ENCODE results near the gene NDUFA12. TPM values are rescaled to one million over a fixed set of nuclear protein-coding genes. Genes with fewer than 3 reads are reported as not detected.
"Not testable (repeated sequence)": the region's sequence is repeated elsewhere in the genome, so short reads cannot be mapped to it uniquely, and the experiment has no call there.

The NDUFA12 gene
- total RNA-seq, 1 donor from 2014 or later = 96.5 TPM

GRCh38 chr12:94987076-94987669 lies 16.3 kb downstream of the NDUFA12 start:
- no peaks in the 10 kb centered on the region for H3K9me3 Mint-ChIP-seq (ENCODE audit: unreplicated experiment)
- DNase-seq (ENCODE audit: low spot score) = no peak
- no peak overlapping the region for H3K27ac Mint-ChIP-seq (ENCODE audit: unreplicated experiment)

GRCh38 chr12:94985099-94985498 lies 18.4 kb downstream of the NDUFA12 start:
- not testable (repeated sequence) for H3K4me3 Mint-ChIP-seq (ENCODE audit: unreplicated experiment); H3K9me3 Mint-ChIP-seq (ENCODE audit: unreplicated experiment); H3K27me3 Mint-ChIP-seq (ENCODE audit: unreplicated experiment); DNase-seq (ENCODE audit: low spot score); H3K27ac Mint-ChIP-seq (ENCODE audit: unreplicated experiment); H3K4me1 Mint-ChIP-seq (ENCODE audit: unreplicated experiment); H3K36me3 Mint-ChIP-seq (ENCODE audit: low read depth, unreplicated experiment)

More at GRCh38 chr12:94987076-94987669, 16.3 kb downstream of the NDUFA12 start:
- H3K4me3 Mint-ChIP-seq (ENCODE audit: unreplicated experiment) = no peak overlapping the region
- no peaks in the 10 kb centered on the region for H3K27me3 Mint-ChIP-seq (ENCODE audit: unreplicated experiment)
- peaks cover 8% of the 10 kb centered on the region for H3K4me1 Mint-ChIP-seq (ENCODE audit: unreplicated experiment)
- H3K36me3 Mint-ChIP-seq (ENCODE audit: low read depth, unreplicated experiment) = peaks cover 7% of the 10 kb centered on the region
- no peak for TF ChIP-seq CTCF (IDR thresholded peaks at IDR 0.05; ENCODE audit: unreplicated experiment)

- Mint-ChIP-seq H3K9me3 (ENCODE audit: unreplicated experiment) (no peaks in the 10 kb centered on the region), H3K27me3 (ENCODE audit: unreplicated experiment) (no peaks in the 10 kb centered on the region), H3K27ac (ENCODE audit: unreplicated experiment) (no peak overlapping the region), H3K4me1 (ENCODE audit: unreplicated experiment) (peaks cover 3% of the 10 kb centered on the region), H3K4me3 (ENCODE audit: unreplicated experiment) (no peak overlapping the region), H3K36me3 (ENCODE audit: low read depth, unreplicated experiment) (peaks cover 4% of the 10 kb centered on the region)
- no peak for TF ChIP-seq CTCF (IDR thresholded peaks at IDR 0.05; ENCODE audit: unreplicated experiment)
- no peak for DNase-seq (ENCODE audit: low spot score)
Observed at GRCh38 chr12:94983321-94983720, 20.2 kb downstream of the NDUFA12 start.

- H3K27ac Mint-ChIP-seq (ENCODE audit: unreplicated experiment) = no peak overlapping the region
- H3K4me1 Mint-ChIP-seq (ENCODE audit: unreplicated experiment) = no peaks in the 10 kb centered on the region
- no peak for TF ChIP-seq CTCF (IDR thresholded peaks at IDR 0.05; ENCODE audit: unreplicated experiment)
- DNase-seq (ENCODE audit: low spot score) = no peak
- no peak overlapping the region for H3K4me3 Mint-ChIP-seq (ENCODE audit: unreplicated experiment)
- H3K36me3 Mint-ChIP-seq (ENCODE audit: low read depth, unreplicated experiment) = peaks cover 4% of the 10 kb centered on the region
- H3K9me3 Mint-ChIP-seq (ENCODE audit: unreplicated experiment) = no peaks in the 10 kb centered on the region
- no peaks in the 10 kb centered on the region for H3K27me3 Mint-ChIP-seq (ENCODE audit: unreplicated experiment)
Observed at GRCh38 chr12:94982456-94982855, 21.0 kb downstream of the NDUFA12 start.

GRCh38 chr12:94980577-94980976 lies 22.9 kb downstream of the NDUFA12 start:
- no peak for TF ChIP-seq CTCF (IDR thresholded peaks at IDR 0.05; ENCODE audit: unreplicated experiment)
- H3K36me3 Mint-ChIP-seq (ENCODE audit: low read depth, unreplicated experiment) = peaks cover 4% of the 10 kb centered on the region
- no peak for DNase-seq (ENCODE audit: low spot score)
- H3K4me3 Mint-ChIP-seq (ENCODE audit: unreplicated experiment) = no peak overlapping the region
- no peak overlapping the region for H3K27ac Mint-ChIP-seq (ENCODE audit: unreplicated experiment)
- no peaks in the 10 kb centered on the region for H3K9me3 Mint-ChIP-seq (ENCODE audit: unreplicated experiment)
- H3K4me1 Mint-ChIP-seq (ENCODE audit: unreplicated experiment) = no peaks in the 10 kb centered on the region
- no peaks in the 10 kb centered on the region for H3K27me3 Mint-ChIP-seq (ENCODE audit: unreplicated experiment)

Measured in endothelial cell (in vitro differentiated cells).